Progenitor cell of endocrine pancreas (in vitro differentiated cells): ENCODE data around the gene PTPRD. TPM values are rescaled to one million over a fixed set of nuclear protein-coding genes. Genes with fewer than 3 reads are reported as not detected.
A peak's percentile ranks its signal among the peaks of the same experiment; 100 is the strongest.

Source experiments
- DNase-seq: peaks from one replicate; pipeline ENCODE4 v3.0.0; 2021; ENCODE audit warnings: low spot score; ENCODE audit not compliant: unreplicated experiment
- H3K27ac Mint-ChIP-seq: 2 replicates; pipeline ENCODE4 v1.8.0; 2021; ENCODE audit warnings: mild to moderate bottlenecking, moderate library complexity, mixed read lengths
- H3K27me3 Mint-ChIP-seq: 2 replicates; pipeline ENCODE4 v1.8.0; 2021; ENCODE audit warnings: mixed read lengths
- H3K36me3 Mint-ChIP-seq: 2 replicates; pipeline ENCODE4 v1.8.0; 2022; ENCODE audit warnings: mixed read lengths; ENCODE audit not compliant: insufficient read depth
- H3K4me1 Mint-ChIP-seq: 2 replicates; pipeline ENCODE4 v1.8.0; 2021; ENCODE audit warnings: low read depth, mixed read lengths
- H3K4me3 Mint-ChIP-seq: 2 replicates; pipeline ENCODE4 v1.8.0; 2021; ENCODE audit warnings: low read depth, mild to moderate bottlenecking, moderate library complexity, mixed read lengths
- H3K9me3 Mint-ChIP-seq: 2 replicates; pipeline ENCODE4 v1.8.0; 2021; ENCODE audit warnings: low read depth, mixed read lengths
- CTCF ChIP-seq: fragments of 200-600 bp; sonication (generic); IDR thresholded peaks from one replicate; pipeline ENCODE4 v1.5.0; 2021; ENCODE audit warnings: antibody characterized with exemption, mild to moderate bottlenecking; ENCODE audit not compliant: unreplicated experiment
- total RNA-seq: library from RNA; stranded (reverse); gene quantifications from 2 replicates; pipeline ENCODE4 v1.2.1, GENCODE V29; 2021

PTPRD gene
- total RNA-seq, 1 donor from 2014 or later: 124 TPM

DNA sequence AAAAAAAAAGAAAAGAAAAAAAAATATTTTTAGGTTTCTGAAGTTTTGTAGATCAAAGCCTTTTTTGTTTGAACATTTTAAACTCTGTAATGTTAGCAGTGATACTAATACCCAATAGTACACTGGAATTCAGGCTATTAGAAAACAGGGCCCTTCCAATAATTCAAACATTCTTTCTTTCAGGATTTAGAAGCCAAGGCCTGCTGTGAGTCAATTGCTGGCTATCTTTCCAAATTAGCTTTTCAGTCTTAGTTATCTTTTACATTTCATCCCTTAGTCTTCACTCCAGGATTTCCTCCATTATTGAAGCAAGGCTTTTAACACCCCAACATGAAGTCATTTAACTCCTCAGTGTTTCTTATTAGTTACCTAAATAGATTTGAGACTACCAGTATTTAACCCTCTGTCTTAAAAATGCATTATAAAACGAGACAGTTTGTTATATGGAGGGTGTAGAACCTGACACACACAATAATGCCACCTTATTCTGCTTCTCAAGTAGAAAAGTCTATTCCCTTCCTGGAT, 1861.3 kb downstream of the PTPRD start:
- no peak for TF ChIP-seq CTCF
- H3K4me1 Mint-ChIP-seq: no peaks in the 10 kb centered on the region
- H3K9me3 Mint-ChIP-seq: no peaks in the 10 kb centered on the region
- no peak overlapping the region for H3K27ac Mint-ChIP-seq
- H3K4me3 Mint-ChIP-seq: no peak overlapping the region
- DNase-seq: no peak
- H3K36me3 Mint-ChIP-seq: peaks cover 1% of the 10 kb centered on the region
- no peaks in the 10 kb centered on the region for H3K27me3 Mint-ChIP-seq

DNA sequence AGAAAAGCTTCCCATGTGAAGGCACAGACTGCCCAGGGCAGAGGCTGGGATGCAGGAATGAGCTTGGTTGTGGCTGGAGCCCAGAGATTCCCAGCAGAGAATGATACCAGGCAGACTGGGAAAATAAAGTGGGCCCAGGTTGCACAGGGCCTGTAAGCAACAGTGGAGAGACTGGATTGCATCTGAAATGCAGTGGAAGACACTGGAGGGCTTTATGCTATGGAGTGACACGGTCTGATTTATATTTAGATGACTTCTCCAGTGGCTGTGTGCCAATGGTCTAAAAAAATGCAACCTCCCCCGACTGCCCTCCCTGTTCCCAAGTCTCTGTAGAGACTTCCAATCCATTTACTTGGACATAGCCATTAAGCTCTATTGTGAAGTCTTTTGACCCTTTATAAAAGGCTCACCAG, 1862.2 kb downstream of the PTPRD start:
- H3K4me3 Mint-ChIP-seq: no peak overlapping the region
- H3K4me1 Mint-ChIP-seq: no peaks in the 10 kb centered on the region
- H3K9me3 Mint-ChIP-seq: no peaks in the 10 kb centered on the region
- no peaks in the 10 kb centered on the region for H3K27me3 Mint-ChIP-seq
- peaks cover 1% of the 10 kb centered on the region for H3K36me3 Mint-ChIP-seq
- no peak for DNase-seq
- H3K27ac Mint-ChIP-seq: peak overlapping the region; percentile 46
- TF ChIP-seq CTCF: no peak

- no peaks in the 10 kb centered on the region for H3K36me3 Mint-ChIP-seq
- no peak overlapping the region for H3K27ac Mint-ChIP-seq
- H3K4me1 Mint-ChIP-seq: no peaks in the 10 kb centered on the region
- no peak for TF ChIP-seq CTCF
- DNase-seq: no peak
- H3K9me3 Mint-ChIP-seq: no peaks in the 10 kb centered on the region
- no peaks in the 10 kb centered on the region for H3K27me3 Mint-ChIP-seq
- no peak overlapping the region for H3K4me3 Mint-ChIP-seq
Measured at GRCh38 chr9:8745347-8745746, 1867.5 kb downstream of the PTPRD start.

GRCh38 chr9:8738945-8739344, 1873.9 kb downstream of the PTPRD start:
- Mint-ChIP-seq H3K27ac (no peak overlapping the region), H3K36me3 (peaks cover under 1% of the 10 kb centered on the region), H3K4me3 (no peak overlapping the region), H3K27me3 (no peaks in the 10 kb centered on the region), H3K4me1 (peaks cover 10% of the 10 kb centered on the region), H3K9me3 (no peaks in the 10 kb centered on the region)
- DNase-seq: no peak
- TF ChIP-seq CTCF: no peak

- no peaks in the 10 kb centered on the region for H3K9me3 Mint-ChIP-seq
- no peaks in the 10 kb centered on the region for H3K27me3 Mint-ChIP-seq
- H3K36me3 Mint-ChIP-seq: peaks cover 6% of the 10 kb centered on the region
- H3K27ac Mint-ChIP-seq: no peak overlapping the region
- no peak for TF ChIP-seq CTCF
- H3K4me3 Mint-ChIP-seq: no peak overlapping the region
- no peak for DNase-seq
- peaks cover 10% of the 10 kb centered on the region for H3K4me1 Mint-ChIP-seq
Measured at GRCh38 chr9:8736805-8737204, 1876.0 kb downstream of the PTPRD start.
